HG02763 (cell line): ENCODE data around the gene NLRP9.
"Not testable (repeated sequence)": the region's sequence is repeated elsewhere in the genome, so short reads cannot be mapped to it uniquely, and the experiment has no call there.

ENCODE experiments used
- ATAC-seq: cut with Tn5 transposase; IDR thresholded peaks from one replicate; pipeline ENCODE4 v1.9.1; 2021; ENCODE audit warnings: mild to moderate bottlenecking, moderate library complexity; ENCODE audit not compliant: unreplicated experiment

Gene NLRP9

DNA sequence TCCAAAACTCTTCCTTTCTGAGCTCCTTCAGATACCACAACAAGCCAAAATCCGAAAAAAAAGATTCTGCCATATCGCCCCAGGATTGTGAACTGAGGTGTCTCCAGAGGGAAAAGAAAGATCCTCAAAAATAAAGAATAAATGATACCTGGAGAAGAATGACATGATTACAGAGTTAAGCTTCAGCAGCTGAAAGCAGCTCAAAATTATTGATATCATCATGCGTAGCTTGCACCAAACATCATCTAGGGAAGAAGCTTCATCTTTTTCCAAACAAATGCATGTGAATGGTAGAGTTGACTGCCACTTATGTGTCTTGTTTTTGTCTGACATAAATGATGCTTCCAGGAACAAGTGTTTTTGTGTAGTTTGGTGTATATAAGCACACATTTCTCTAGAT is at the start of gene NLRP9:
Gene NLRP9 (minus strand): TSS at position 101 of the 400 bp plus-strand sequence. CDS start 28 bp downstream, at position 73.
- no peak for ATAC-seq

DNA sequence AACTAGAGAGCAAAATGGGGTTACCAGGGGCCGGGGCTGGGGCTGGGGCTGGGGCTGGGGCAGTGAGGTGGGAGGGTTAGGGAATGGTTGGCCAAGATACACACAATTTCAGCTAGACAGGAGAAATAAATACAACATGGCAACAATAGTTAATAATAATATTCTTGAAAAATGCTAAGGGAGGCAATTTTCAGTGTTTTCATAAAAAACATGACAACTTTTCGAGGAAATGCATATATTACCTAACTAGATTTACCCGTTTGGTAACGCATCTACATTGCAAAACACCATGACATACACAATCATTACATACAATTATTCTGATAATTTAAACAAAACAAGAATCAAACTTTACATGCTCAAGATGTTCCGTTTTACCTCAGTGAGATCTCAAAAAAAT is 42.9 kb upstream of the NLRP9 start:
- ATAC-seq: no peak

DNA sequence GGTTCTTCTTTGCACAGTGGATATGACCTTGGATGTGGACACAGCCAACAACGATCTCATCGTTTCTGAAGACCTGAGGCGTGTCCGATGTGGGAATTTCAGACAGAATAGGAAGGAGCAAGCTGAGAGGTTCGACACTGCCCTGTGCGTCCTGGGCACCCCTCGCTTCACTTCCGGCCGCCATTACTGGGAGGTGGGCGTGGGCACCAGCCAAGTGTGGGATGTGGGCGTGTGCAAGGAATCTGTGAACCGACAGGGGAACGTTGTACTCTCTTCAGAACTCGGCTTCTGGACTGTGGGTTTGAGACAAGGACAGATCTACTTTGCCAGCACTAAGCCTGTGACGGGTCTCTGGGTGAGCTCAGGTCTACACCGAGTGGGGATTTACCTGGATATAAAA is 40.1 kb upstream of the NLRP9 start:
- no peak for ATAC-seq

DNA sequence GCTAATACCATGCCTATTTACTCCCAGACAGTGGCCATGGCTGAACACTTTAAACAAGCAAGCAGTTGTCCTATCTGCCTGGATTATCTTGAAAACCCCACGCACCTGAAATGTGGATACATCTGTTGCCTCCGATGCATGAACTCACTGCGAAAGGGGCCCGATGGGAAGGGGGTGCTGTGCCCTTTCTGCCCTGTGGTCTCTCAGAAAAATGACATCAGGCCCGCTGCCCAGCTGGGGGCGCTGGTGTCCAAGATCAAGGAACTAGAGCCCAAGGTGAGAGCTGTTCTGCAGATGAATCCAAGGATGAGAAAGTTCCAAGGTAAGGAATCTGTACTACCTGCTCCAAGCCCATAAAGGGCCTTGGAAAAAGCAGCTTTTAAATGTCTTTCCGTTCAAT is 39.3 kb upstream of the NLRP9 start:
- ATAC-seq: no peak

DNA sequence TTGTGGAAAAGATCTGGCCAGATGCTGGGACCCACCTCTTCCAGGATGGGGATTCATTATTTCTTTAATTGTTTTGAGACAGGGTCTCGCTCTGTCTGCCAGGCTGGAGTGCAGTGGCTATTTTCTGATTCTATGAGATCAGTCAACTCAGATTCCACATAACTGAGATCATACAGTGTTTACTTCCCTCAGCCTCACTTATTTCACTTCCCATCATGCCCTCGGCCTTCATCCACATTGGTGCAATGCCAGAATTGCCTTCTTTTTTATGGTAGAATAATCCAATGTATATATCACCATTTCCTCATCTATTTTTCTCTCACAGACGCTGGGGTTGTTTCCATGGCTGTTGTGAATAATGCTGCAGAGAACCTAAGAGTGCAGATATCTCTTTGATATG is 31.4 kb upstream of the NLRP9 start:
- ATAC-seq: not testable (repeated sequence)

DNA sequence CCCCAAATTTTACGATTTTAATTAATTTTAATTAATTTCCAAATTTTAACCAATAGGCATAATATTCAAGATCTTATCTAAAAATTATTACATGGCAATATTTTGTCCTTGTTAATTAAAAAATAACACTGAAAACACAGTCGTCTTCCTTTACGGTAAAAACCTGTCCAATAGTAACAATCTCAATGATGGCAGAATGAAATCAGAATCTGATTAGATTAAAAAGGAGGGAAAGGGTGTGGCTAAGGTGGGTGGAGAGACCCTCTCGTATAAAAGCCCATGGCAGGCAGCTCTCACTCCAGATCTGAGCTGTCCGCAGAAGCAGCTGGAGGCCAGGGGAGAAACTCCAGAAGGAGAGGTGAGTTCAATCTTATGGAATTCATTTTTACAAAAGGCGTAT is 30.6 kb upstream of the NLRP9 start, which contains the start of gene RFPL4AL1:
Gene RFPL4AL1 (plus strand): TSS at position 301 of the 400 bp plus-strand sequence. CDS start 2,687 bp downstream, outside the sequence.
- not testable (repeated sequence) for ATAC-seq

DNA sequence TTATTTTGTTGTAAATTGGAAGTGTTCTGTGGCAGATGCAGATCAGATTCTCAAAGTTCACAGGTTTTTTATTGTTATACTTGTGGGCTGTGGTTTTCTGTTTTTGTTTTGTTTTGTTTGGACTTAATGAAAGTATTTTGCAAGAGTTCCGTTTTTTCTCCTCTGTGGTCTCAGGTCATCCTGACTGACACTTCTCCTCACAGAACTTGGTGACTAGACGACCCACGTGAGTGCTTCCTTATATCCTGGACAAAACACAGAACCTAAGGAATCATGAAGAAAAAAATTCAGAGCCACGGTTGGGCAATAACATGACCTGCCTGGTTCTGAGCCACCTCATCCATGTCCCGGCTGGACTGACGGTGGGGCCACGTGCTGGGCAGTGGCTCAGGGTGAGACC is 28.3 kb upstream of the NLRP9 start:
- no peak for ATAC-seq

DNA sequence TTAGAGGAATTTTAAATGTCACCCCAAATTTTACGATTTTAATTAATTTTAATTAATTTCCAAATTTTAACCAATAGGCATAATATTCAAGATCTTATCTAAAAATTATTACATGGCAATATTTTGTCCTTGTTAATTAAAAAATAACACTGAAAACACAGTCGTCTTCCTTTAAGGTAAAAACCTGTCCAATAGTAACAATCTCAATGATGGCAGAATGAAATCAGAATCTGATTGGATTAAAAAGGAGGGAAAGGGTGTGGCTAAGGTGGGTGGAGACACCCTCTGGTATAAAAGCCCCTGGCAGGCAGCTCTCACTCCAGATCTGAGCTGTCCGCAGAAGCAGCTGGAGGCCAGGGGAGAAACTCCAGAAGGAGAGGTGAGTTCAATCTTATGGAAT is 20.6 kb upstream of the NLRP9 start, which contains the start of gene RFPL4A:
Gene RFPL4A (plus strand): TSS at position 301 of the 400 bp plus-strand sequence. CDS start 2,704 bp downstream, outside the sequence.
- ATAC-seq: not testable (repeated sequence)

DNA sequence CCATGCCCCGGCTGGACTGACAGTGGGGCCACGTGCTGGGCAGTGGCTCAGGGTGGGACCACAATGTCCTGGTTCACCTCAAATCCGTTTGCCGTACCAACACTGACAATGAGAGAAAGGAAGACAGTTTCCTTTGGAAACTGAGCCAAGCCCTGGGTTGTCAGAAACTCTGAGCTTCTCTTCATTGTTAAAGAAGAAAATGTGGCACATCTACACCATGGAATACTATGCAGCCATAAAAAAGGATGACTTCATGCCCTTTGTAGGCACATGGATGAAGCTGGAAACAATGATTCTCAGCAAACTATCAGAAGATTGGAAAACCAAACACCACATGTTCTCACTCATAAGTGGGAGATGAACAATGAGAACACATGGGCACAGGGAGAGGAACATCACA is 18.6 kb upstream of the NLRP9 start:
- ATAC-seq: not testable (repeated sequence)

DNA sequence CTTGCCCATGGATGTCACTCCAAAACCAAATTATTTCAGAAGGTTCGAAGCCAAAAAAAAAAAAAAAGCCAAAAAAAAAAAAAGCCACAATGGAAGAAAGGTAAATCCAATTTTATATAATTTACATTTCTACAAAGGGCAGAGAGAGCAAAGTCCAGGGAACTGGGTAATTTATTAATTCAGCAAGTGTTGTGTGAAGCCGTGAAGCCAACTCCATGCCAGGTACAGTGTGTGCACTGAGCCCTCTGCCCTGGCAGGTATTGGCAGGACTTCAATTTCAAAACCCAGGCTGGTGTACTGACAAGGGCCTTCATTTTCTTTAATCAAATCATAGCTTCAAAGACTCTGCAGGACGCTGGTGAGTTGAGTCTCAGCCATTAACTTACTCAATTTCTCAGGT is 15.2 kb upstream of the NLRP9 start:
- ATAC-seq: no peak

DNA sequence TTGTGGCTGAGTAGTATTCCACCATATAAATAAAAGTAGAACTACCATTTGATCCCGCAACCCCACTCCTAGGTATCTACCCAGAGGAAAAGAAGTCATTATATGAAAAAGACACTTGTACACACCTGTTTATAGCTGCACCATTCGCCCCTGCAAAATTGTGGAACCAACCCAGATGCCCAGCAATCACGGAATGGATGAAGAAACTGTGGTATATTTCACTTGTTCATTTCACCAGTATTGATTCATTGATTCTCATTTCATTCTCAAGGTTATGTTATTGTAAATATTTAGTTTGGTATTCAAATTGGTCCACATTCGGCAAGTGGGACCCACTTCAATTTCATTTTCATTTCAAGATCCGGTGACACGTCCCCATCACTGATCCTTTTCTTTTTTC is 12.5 kb upstream of the NLRP9 start:
- ATAC-seq: no peak

DNA sequence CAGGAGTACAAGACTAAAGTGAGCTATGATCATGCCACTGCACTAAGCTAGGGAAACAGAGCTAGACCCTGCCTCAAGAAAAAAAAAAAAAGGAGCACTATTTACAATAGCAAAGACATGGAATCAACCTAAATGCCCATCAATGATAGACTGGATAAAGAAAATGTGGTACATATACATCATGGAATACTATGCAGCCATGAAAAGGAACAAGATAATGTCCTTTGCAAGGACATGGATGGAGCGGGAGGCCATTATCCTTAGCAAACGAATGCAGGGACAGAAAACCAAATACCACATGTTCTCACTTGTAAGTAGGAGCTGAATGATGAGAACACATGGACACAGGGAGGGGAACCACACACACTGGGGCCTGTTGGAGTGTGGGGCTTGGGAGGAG is 7.8 kb downstream of the NLRP9 start:
- not testable (repeated sequence) for ATAC-seq

DNA sequence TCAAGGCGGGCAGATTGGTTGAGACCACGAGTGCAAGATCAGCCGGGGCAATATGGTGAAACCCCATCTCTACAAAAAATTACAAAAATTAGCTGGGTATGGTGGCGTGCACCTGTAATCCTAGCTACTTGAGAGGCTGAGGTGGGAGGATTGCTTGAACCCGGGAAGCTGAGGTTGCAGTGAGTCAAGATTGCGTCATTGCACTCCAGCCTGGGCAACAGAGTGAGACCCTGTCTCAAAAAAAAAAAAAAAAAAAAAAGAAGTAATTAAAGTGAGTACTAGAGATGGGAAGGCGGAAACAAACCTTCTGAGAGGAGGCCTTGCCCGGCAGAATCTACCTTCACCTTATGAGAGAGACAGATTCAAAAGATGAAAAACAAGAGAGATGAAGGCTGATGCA is 14.7 kb downstream of the NLRP9 start:
- ATAC-seq: no peak

DNA sequence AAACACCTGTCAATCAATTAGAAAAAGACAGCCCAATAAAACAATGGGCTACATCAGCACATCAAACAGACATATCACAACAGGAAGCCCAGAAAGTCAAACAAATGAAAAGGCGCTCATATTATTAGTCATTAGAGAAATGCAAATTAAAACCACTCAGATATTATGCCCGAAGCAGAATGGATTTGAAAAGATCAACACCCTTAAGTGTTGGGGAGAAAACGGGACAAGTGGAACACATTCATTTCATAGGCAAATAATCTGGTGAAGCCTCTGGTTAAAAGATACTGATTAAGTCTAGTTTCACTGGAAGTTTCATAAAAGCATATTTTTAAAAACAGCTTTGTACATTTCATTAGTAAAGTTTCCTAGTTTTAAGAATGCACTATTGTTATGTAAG is 17.4 kb downstream of the NLRP9 start:
- no peak for ATAC-seq

DNA sequence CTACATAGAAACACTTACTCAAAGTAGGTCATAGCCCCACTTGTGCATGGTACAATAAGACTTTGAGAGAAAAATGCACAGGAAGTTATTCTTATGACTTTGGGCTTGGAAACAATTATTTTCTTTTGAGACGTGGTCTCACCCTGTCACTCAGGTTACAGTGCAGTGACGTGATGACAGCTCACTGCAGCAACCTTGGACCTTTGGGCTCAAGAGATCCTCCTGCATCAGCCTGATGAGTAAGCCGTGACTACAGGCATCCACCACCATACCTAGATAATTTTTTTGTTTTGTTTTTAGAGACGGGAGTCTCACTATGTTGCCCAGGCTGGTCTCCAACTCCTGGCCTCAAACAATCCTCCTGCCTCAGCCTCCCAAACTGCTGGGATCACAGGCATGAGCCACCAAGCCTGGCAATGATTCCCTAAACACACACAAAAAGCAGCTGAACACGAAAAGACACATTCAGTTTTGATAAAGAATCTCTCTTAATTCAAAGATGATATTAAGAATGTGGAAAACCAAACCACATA is 17.9 kb downstream of the NLRP9 start:
- no peak for ATAC-seq

DNA sequence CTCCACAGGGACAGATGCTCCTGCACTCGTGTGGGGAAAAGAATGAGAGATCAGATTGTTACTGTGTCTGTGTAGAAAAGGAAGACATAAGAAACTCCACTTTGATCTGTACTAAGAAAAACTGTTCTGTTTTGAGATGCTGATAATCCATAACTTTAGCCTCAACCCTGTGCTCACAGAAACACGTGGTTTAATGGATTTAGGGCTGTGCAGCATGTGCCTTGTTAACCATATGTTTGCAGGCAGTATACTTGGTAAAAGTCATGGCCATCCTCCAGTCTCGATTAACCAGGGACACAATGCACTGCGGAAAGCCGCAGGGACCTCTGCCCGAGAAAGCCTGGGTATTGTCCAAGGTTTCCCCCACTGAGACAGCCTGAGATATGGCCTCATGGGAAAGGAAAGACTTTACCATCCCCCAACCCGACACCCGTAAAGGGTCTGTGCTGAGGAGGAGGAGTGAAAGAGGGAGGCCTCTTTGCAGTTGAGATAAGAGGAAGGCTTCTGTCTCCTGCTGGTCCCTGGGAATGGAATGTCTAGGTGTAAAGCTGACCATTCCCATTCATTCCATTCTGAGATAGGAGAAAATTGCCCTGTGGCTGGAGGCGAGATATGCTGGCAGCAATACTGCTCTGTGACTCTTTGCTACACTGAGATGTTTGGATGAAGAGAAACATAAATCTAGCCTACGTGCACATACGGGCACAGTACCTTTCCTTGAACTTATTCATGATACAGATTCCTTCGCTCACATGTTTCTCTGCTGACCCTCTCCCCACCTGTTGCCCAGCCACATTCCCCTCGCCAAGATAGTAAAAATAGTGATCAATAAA is 20.1 kb downstream of the NLRP9 start:
- not testable (repeated sequence) for ATAC-seq

DNA sequence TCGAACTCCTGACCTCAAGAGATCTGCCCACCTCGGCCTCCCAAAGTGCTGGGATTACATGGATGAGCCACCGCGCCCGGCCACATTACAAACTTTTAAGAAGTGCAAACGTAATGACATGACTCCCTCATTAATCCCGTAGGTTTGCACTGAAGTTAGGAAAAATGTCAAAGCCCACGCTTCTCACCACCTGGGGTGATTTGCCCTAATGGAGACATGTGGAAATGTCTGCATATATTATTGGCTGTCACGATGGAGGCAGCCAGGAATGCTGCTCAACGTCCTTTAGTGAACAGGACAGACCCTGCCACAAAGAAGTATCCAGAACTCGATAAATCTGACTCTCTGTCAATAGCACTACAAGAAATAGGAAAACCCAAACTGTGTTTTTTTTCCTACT is 21.0 kb downstream of the NLRP9 start:
- no peak for ATAC-seq

DNA sequence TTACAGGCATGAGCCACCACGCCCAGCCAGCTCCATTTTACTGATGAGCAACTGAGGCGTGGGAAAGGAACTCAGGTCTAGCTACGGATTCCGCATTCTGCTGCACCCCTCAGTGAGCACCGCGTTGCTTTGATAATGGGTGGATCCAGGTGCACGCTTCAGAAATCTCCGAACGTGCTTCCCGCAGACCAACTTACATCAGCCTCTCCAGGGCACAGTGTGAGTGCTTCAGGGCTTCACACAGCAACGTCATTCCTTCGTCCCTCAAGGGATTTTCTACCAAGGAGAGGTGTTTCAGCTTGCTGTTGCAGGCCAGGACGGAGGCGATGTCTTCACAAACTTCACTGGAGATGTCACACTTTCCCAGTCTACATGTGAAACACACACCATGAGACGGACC is 21.7 kb downstream of the NLRP9 start:
- no peak for ATAC-seq

DNA sequence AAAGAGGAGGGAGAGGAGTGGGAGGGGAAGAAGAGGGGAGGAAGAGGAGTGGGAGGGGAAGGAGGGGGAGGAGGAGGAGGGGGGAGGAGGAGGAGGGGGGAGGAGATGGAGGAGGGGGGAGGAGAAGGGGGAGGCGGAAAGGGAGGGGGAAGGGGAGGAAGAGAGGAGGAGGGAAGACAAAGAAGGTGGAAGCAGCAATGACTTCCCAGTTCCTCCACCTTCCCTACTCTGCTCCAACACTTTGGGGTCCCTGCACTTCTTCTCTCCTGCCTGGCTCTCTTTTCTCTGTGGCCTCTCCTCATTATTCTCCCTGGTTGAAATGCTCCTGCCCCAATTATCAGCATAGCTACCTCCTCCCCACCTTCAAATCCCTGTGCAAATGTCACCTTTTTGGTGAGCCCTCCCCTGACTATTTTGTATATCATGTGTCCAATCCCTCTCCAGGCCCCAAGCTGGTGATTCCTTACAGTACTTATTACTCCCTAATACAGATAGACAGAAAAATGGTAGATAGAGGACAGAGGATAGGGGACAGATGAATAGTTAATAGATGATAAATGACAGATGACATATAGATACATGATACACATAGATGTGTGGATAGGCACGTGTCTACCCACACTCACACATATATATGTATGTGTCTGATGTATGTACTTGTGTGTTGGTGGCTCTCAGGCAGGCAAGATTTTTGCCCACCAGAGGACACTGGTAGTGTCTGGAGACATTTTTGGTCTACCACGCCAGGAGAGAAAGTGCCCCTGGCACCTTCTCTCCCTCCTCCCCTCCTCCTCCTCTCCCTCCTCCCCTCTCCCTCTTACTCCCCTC is 25.2 kb downstream of the NLRP9 start:
- ATAC-seq: no peak

DNA sequence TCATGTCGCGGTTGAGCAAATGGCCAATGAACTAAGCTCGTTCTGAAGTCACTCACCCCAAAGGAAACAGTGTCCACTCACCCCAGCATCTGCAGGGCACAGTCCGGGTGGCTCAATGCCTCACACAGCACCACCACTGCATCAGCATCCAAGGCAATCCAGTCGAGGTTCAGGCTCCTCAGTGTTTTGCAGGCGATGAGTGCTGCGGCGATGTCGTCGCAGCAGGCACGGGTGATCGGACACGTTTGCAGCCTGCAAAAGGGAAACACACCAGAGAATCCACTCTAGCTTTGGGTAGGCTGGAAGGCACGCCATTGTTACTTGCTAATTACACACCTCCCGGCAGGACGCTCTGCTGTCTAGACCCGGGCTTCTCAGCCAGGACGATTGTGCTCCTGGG is 26.5 kb downstream of the NLRP9 start:
- ATAC-seq: no peak

DNA sequence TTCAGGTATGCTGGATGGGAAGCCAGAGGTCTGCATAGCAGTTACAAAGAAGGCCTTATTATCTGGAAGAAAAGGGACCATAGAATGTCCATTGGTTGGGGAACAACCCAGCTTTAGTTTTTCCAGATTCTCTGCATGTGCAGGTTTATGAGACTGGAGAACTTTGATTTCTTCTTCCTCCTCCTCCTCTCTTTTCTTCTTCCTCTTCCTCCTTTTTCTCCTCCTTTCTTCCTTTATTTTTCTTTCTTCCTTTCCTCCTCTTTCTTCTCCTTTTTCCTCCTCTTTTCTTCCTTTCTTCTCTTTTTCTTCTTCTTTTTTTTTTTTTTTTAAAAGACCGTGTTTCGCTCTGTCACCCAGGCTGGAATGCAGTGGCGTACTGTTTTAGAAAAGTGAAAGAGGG is 32.2 kb downstream of the NLRP9 start:
- no peak for ATAC-seq
